HepG2 (cell line): ENCODE results near the gene GALNT12. TPM values are rescaled to one million over a fixed set of nuclear protein-coding genes. Genes with fewer than 3 reads are reported as not detected.

Experiments
- ATAC-seq: fragments of 200-7000 bp; cut with Tn5 transposase; 3 replicates; pipeline ENCODE4 v1.9.1; 2020; ENCODE audit warnings: mild to moderate bottlenecking, moderate library complexity
- BruUV-seq: library from RNA; stranded (reverse); fragments of 400-500 nt; replicated peaks from 2 replicates; lab custom pipeline; 2021; lab: Mats Ljungman, UMichigan
- CTCF ChIA-PET: fragments of 300-600 bp; formaldehyde crosslinking; extraction: SDS; loops from one replicate; lab custom pipeline; 2021; ENCODE audit warnings: low total read pairs, inconsistent platforms, low intra/inter-chr PET ratio; lab: Yijun Ruan, JAX
- POLR2A ChIA-PET: fragments of 350-600 bp; sonication (Branson Sonifier 250); formaldehyde crosslinking; loops from one replicate; lab custom pipeline; 2020; ENCODE audit warnings: antibody characterized with exemption, inconsistent platforms; lab: Yijun Ruan, JAX
- DNase-seq: peaks from one replicate; pipeline ENCODE4 v3.0.0-alpha.2; 2015; ENCODE audit warnings: low spot score
- FAIRE-seq: peaks from 3 replicates; lab custom pipeline; 2011; peaks lifted over from hg19 to GRCh38; lab: Jason Lieb, UNC
- H2AFZ ChIP-seq: one replicate; pipeline ENCODE4 v1.6.1; 2011; ENCODE audit warnings: low read length, inconsistent platforms
- H3K27ac ChIP-seq: fragments of 300-600 bp; 3 replicates; pipeline ENCODE4 v1.8.0; 2011; ENCODE audit warnings: mixed run types, mild to moderate bottlenecking, mixed read lengths, low read length, inconsistent platforms; ENCODE audit not compliant: insufficient read depth; ENCODE audit errors: extremely low read length
- H3K27me3 ChIP-seq, 2 experiments: fragments of 200-600 bp in 1 of 2; 2 replicates in 1 of 2; 3 replicates in 1 of 2; pipeline versions ENCODE4 v1.6.0 to v1.8.0; 2011; ENCODE audit warnings: low read length in 2 of 2, mild to moderate bottlenecking in 2 of 2, moderate library complexity in 2 of 2, inconsistent platforms in 1 of 2; ENCODE audit not compliant: insufficient read depth in 2 of 2, control insufficient read depth in 1 of 2
- H3K36me3 ChIP-seq, 2 experiments: fragments of 200-600 bp in 1 of 2; replicated peaks in 1 of 2; 2 replicates in 1 of 2; 3 replicates in 1 of 2; pipeline versions ENCODE4 v1.5.1 to v1.8.0; 2011; ENCODE audit warnings: low read length in 2 of 2, inconsistent platforms in 1 of 2; ENCODE audit not compliant: insufficient read depth in 2 of 2, control insufficient read depth in 1 of 2
- H3K4me1 ChIP-seq: 2 replicates; pipeline ENCODE4 v1.5.1; 2012; ENCODE audit warnings: low read length, inconsistent platforms; ENCODE audit not compliant: insufficient read depth
- H3K4me2 ChIP-seq: 2 replicates; pipeline ENCODE4 v1.6.0; 2011; ENCODE audit warnings: low read depth, low read length, inconsistent platforms
- H3K4me3 ChIP-seq, 3 experiments: fragments of 200-600 bp in 1 of 3; sonication (generic), shearing (Covaris generic) in 1 of 3; replicated peaks in 1 of 3; 2 replicates each; pipeline ENCODE4 v1.5.1; 2011 to 2016; ENCODE audit warnings: low read length in 3 of 3, inconsistent platforms in 2 of 3, low read depth in 2 of 3, mild to moderate bottlenecking in 2 of 3, control low read depth in 1 of 3, mixed read lengths in 1 of 3; ENCODE audit not compliant: insufficient read depth in 1 of 3
- H3K79me2 ChIP-seq: one replicate; pipeline ENCODE4 v1.6.1; 2011; ENCODE audit warnings: low read length, inconsistent platforms; ENCODE audit not compliant: insufficient read depth
- H3K9ac ChIP-seq: 2 replicates; pipeline ENCODE4 v1.6.0; 2011; ENCODE audit warnings: mild to moderate bottlenecking, low read depth, low read length, inconsistent platforms; ENCODE audit not compliant: insufficient read depth
- H3K9me3 ChIP-seq: 2 replicates; pipeline ENCODE4 v1.5.1; 2012; ENCODE audit warnings: mild to moderate bottlenecking, low read length
- H4K20me1 ChIP-seq: 2 replicates; pipeline ENCODE4 v1.6.0; 2011; ENCODE audit warnings: inconsistent platforms, mild to moderate bottlenecking, low read length, moderate library complexity; ENCODE audit not compliant: insufficient read depth
- BRD4 ChIP-seq: sonication (generic); formaldehyde crosslinking; IDR thresholded peaks from 2 replicates; pipeline ENCODE4 v1.4.0; 2020; ENCODE audit warnings: missing genetic modification reagents
- DNMT1 ChIP-seq: sonication (generic); formaldehyde crosslinking; IDR thresholded peaks from 2 replicates; pipeline ENCODE4 v1.5.1; 2020; ENCODE audit warnings: mild to moderate bottlenecking, missing genetic modification reagents
- ELF3 ChIP-seq: IDR thresholded peaks from 2 replicates; pipeline ENCODE4 v1.6.1; 2016; ENCODE audit warnings: missing genetic modification reagents, missing compliant biosample characterization
- NFKB2 ChIP-seq: sonication (generic); formaldehyde crosslinking; IDR thresholded peaks from 2 replicates; pipeline ENCODE4 v1.4.0; 2020; ENCODE audit warnings: missing genetic modification reagents, borderline replicate concordance
- TP53 ChIP-seq: sonication (generic); formaldehyde crosslinking; conservative IDR thresholded peaks from 2 replicates; pipeline ENCODE4 v1.4.0; 2020; ENCODE audit warnings: missing genetic modification reagents
- ZEB1 ChIP-seq: IDR thresholded peaks from 2 replicates; pipeline ENCODE4 v1.6.1; 2012; ENCODE audit warnings: mild to moderate bottlenecking, low read depth, inconsistent platforms; ENCODE audit not compliant: insufficient replicate concordance
- ZNF558 ChIP-seq: sonication (generic); formaldehyde crosslinking; IDR thresholded peaks from 2 replicates; pipeline ENCODE4 v1.9.0; 2022; ENCODE audit warnings: mild to moderate bottlenecking, missing genetic modification reagents, borderline replicate concordance
- ZNF713 ChIP-seq: sonication (generic); formaldehyde crosslinking; IDR thresholded peaks from 2 replicates; pipeline ENCODE4 v1.4.0; 2020; ENCODE audit warnings: mild to moderate bottlenecking, missing genetic modification reagents
- ZSCAN21 ChIP-seq: sonication (generic); formaldehyde crosslinking; IDR thresholded peaks from 2 replicates; pipeline ENCODE4 v1.8.0; 2022; ENCODE audit warnings: mild to moderate bottlenecking, missing genetic modification reagents, moderate library complexity, borderline replicate concordance
- WGBS: methylation state at CpG from one replicate; pipeline ENCODE4 v1.1.6; 2017; ENCODE audit warnings: low lambda C conversion rate; 5-methylcytosine and 5-hydroxymethylcytosine counted together
- in situ Hi-C: cut with HindIII; loops from 2 replicates; pipeline ENCODE4 v1.10.0; 2017; ENCODE audit warnings: low pct_unique_long_range_greater_than_20kb; ENCODE audit not compliant: extremely low pct_ligation_motif_present
- intact Hi-C: fragments of 100-400 bp; cut with micrococcal nuclease; formaldehyde crosslinking; loops from one replicate; pipeline ENCODE4 v1.10.0; 2022; ENCODE audit not compliant: unreplicated experiment
- polyA plus RNA-seq, 8 experiments: library from polyadenylated mRNA; depleted of rRNA in 3 of 8; stranded (reverse) in 7 of 8; unstranded in 1 of 8; fragments of >200 nt; fragmentation: Illumina TruSeq in 4 of 8; extraction: Trizol in 4 of 8; gene quantifications; 2 replicates each; pipeline versions ENCODE4 v1.2.1 to v1.2.3, GENCODE V29; 2011 to 2016; ENCODE audit warnings: low read depth in 4 of 8, missing spikeins in 1 of 8, mixed read lengths in 1 of 8; ENCODE audit not compliant: insufficient read depth in 1 of 8
- total RNA-seq, 5 experiments: library from RNA; depleted of rRNA; stranded (reverse); fragments of >200 nt; fragmentation: Illumina TruSeq; extraction: Trizol; gene quantifications; 2 replicates each; pipeline ENCODE4 v1.2.3, GENCODE V29; 2016; ENCODE audit warnings: low read depth in 1 of 5
- TF ChIP-seq, protein P1 (sequence below): sonication (generic); formaldehyde crosslinking; IDR thresholded peaks from 2 replicates; pipeline ENCODE4 v1.5.0; 2020; ENCODE audit warnings: mild to moderate bottlenecking, missing genetic modification reagents, moderate library complexity
- TF ChIP-seq, protein P2 (sequence below): sonication (generic); formaldehyde crosslinking; IDR thresholded peaks from 2 replicates; pipeline ENCODE4 v1.4.0; 2020; ENCODE audit warnings: missing genetic modification reagents, mild to moderate bottlenecking, borderline replicate concordance
- TF ChIP-seq, protein P3 (sequence below): sonication (generic); formaldehyde crosslinking; IDR thresholded peaks from 2 replicates; pipeline ENCODE4 v1.8.1; 2023; ENCODE audit warnings: mild to moderate bottlenecking, moderate library complexity, missing genetic modification reagents
- TF ChIP-seq, protein P4 (sequence below): sonication (generic); formaldehyde crosslinking; conservative IDR thresholded peaks from 2 replicates; pipeline ENCODE4 v1.8.1; 2023; ENCODE audit warnings: missing genetic modification reagents

Gene GALNT12
- total and polyA plus RNA-seq, 2 of the 13 experiments (the other 11 are each of a cell fraction or from before 2014, with no cell fraction given) = 0.07 TPM; not detected in 1

DNA sequence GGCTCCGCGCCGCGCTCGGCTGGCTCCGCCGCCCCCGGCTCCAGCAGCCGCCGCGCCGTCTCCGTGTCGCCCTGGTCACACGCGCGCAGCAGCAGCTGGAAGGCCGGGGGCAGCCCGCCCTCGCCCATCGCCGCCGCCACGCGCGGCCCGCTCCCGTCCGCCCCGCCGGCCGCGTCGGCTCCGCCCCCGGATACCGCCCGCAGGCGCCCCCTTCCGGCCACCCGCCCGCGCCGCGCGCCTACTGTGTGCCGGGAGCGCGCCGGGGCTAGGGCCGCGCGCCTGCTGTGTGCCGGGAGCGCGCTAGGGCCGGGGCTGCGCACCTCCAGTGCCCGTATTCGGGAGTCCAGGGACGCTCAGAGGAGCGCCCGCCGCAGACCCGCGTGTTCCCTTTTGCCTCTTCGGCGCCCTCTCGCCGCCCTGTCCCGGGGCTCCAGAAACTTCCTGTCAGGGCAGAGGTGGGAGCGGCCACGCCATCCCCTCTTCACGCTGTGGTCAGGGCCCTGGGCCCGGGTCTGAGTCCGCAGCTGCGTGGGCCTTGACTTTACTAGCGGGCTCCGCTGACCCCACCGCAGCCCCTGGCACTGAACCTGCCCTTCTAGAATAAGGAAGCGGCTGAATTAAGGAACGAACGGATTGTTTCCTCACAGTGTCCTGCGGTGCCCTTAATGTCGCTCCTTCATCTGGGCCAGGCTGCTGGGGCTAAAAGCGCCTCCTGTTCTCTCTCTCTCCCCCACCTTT is 10.9 kb upstream of the GALNT12 start, which contains the start of gene ANKS6 (continued):
- TF ChIP-seq ELF3 (CRISPR knock-in tag) (no peak), NFKB2 (0 out of 2 replicates have a peak, but pooled peaks have one; percentile 43), ZEB1 (no peak), TP53 (CRISPR knock-in tag) (no peak), ZNF558 (CRISPR knock-in tag) (no peak)
- TF ChIP-seq, protein P1, sequence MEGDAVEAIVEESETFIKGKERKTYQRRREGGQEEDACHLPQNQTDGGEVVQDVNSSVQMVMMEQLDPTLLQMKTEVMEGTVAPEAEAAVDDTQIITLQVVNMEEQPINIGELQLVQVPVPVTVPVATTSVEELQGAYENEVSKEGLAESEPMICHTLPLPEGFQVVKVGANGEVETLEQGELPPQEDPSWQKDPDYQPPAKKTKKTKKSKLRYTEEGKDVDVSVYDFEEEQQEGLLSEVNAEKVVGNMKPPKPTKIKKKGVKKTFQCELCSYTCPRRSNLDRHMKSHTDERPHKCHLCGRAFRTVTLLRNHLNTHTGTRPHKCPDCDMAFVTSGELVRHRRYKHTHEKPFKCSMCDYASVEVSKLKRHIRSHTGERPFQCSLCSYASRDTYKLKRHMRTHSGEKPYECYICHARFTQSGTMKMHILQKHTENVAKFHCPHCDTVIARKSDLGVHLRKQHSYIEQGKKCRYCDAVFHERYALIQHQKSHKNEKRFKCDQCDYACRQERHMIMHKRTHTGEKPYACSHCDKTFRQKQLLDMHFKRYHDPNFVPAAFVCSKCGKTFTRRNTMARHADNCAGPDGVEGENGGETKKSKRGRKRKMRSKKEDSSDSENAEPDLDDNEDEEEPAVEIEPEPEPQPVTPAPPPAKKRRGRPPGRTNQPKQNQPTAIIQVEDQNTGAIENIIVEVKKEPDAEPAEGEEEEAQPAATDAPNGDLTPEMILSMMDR (CRISPR knock-in tag) = peak; percentile 57; the same call in 1 of the 2 replicates

DNA sequence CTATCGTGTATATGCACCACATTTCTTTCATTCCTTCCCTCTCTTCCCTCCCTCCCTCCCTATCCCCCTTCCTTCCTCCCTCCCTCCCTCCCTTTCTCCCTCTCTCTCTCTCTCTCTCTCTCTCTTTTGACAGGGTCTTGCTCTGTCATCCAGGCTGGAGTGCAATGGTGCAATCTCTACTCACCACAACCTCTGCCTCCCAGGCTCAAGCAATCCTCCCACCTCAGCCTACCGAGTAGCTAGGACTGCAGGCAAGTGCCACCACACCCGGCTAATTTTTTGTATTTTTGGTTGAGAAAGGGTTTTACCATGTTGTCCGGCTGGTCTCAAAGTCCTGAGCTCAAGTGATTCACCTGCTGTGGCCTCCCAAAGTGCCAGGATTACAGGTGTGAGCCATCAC is 10.0 kb upstream of the GALNT12 start:
- no peaks in the 10 kb centered on the region for H4K20me1 ChIP-seq
- no peaks in the 10 kb centered on the region for H3K79me2 ChIP-seq
- in situ Hi-C loops = no loop called here
- BruUV-seq = no TSS peak
- H2AFZ ChIP-seq = no peak overlapping the region
- 0 out of 2 replicates have a peak, but pooled peaks cover 9% of the 10 kb centered on the region for H3K9me3 ChIP-seq
- WGBS = 29% methylated on average over 4 of the region's 4 CpGs
- peaks cover 11% of the 10 kb centered on the region for H3K4me1 ChIP-seq
- H3K27ac ChIP-seq = no peak overlapping the region
- ATAC-seq (no peak), FAIRE-seq (no peak), DNase-seq (no peak)
- no peak overlapping the region for H3K9ac ChIP-seq
- ChIA-PET CTCF (no interaction called here), POLR2A (no interaction called here)
- no peak for TF ChIP-seq BRD4
- TF ChIP-seq, protein P2, sequence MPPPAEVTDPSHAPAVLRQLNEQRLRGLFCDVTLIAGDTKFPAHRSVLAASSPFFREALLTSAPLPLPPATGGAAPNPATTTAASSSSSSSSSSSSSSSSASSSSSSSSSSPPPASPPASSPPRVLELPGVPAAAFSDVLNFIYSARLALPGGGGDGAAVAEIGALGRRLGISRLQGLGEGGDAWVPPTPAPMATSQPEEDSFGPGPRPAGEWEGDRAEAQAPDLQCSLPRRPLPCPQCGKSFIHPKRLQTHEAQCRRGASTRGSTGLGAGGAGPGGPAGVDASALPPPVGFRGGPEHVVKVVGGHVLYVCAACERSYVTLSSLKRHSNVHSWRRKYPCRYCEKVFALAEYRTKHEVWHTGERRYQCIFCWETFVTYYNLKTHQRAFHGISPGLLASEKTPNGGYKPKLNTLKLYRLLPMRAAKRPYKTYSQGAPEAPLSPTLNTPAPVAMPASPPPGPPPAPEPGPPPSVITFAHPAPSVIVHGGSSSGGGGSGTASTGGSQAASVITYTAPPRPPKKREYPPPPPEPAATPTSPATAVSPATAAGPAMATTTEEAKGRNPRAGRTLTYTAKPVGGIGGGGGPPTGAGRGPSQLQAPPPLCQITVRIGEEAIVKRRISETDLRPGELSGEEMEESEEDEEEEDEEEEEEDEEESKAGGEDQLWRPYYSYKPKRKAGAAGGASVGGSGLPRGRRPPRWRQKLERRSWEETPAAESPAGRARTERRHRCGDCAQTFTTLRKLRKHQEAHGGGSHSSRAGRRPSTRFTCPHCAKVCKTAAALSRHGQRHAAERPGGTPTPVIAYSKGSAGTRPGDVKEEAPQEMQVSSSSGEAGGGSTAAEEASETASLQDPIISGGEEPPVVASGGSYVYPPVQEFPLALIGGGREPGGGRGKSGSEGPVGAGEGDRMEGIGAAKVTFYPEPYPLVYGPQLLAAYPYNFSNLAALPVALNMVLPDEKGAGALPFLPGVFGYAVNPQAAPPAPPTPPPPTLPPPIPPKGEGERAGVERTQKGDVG = no peak
- no peak for TF ChIP-seq ZNF713 (CRISPR knock-in tag)
- TF ChIP-seq, protein P3, sequence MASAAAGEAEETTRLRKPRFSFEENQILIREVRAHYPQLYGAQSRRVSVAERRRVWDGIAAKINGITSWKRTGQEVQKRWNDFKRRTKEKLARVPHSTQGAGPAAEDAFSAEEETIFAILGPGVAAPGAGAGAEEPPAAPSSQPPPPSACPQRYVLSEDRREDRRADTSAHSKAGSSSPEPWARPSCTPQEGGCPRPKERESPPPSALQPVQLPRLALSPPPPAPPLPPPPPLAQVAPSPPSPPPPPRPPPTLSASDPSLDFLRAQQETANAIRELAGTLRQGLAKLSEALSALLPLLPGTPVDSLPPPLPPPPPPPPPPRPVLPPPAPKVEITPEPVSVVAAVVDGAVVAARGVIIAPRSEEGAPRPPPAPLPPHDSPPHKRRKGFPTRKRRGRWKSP (CRISPR knock-in tag) = no peak
- TF ChIP-seq, protein P4, sequence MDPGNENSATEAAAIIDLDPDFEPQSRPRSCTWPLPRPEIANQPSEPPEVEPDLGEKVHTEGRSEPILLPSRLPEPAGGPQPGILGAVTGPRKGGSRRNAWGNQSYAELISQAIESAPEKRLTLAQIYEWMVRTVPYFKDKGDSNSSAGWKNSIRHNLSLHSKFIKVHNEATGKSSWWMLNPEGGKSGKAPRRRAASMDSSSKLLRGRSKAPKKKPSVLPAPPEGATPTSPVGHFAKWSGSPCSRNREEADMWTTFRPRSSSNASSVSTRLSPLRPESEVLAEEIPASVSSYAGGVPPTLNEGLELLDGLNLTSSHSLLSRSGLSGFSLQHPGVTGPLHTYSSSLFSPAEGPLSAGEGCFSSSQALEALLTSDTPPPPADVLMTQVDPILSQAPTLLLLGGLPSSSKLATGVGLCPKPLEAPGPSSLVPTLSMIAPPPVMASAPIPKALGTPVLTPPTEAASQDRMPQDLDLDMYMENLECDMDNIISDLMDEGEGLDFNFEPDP (CRISPR knock-in tag) = no peak
- TF ChIP-seq DNMT1 = no peak
- no peak for TF ChIP-seq ZSCAN21 (CRISPR knock-in tag)
- peaks cover 2 to 6% of the 10 kb centered on the region in 2 experiments; a peak in 2 of 5 replicates for H3K27me3 ChIP-seq
- H3K36me3 ChIP-seq = no peaks in the 10 kb centered on the region
- H3K4me3 ChIP-seq = no peak overlapping the region
- H3K4me2 ChIP-seq = no peak overlapping the region
- intact Hi-C loops = no loop called here
